ENCODE results near the gene AOPEP.

AOPEP gene

GRCh38 chr9:94868464-94868863 is 142.0 kb downstream of the AOPEP start:
- Histone ChIP-seq H3K27ac (ENCODE audit: low read depth, low read length) (no peak overlapping the region), H3K36me3 (ENCODE audit: control insufficient read depth, low read length) (no peaks in the 10 kb centered on the region), H3K4me2 (ENCODE audit: low read length) (no peak overlapping the region), H3K27me3 (ENCODE audit: control insufficient read depth, low read length) (no peaks in the 10 kb centered on the region), H4K20me1 (ENCODE audit: control insufficient read depth, insufficient read depth, low read depth, low read length) (no peaks in the 10 kb centered on the region; the same call in 1 of the 2 replicates), H3K4me3 (ENCODE audit: low read length) (no peak overlapping the region), H3K9me3 (ENCODE audit: control insufficient read depth, insufficient read depth, low read length) (no peaks in the 10 kb centered on the region), H3K79me2 (ENCODE audit: control insufficient read depth, low read length) (no peaks in the 10 kb centered on the region), H3F3A (ENCODE audit: control insufficient read depth, insufficient read depth) (no peaks in the 10 kb centered on the region), H3K4me1 (ENCODE audit: control insufficient read depth, low read length) (no peaks in the 10 kb centered on the region), H3K9me2 (replicated peaks; ENCODE audit: control insufficient read depth, low read length) (no peaks in the 10 kb centered on the region)
- TF ChIP-seq CTCF (IDR thresholded peaks at IDR 0.05; ENCODE audit: low read depth, low read length, poor library complexity, severe bottlenecking) (no peak), EZH2phosphoT487 (IDR thresholded peaks at IDR 0.05; ENCODE audit: borderline replicate concordance, low read length) (no peak)

- Histone ChIP-seq H3K27me3 (ENCODE audit: control insufficient read depth, low read length) (no peaks in the 10 kb centered on the region), H3K79me2 (ENCODE audit: control insufficient read depth, low read length) (no peaks in the 10 kb centered on the region), H3K9me2 (replicated peaks; ENCODE audit: control insufficient read depth, low read length) (no peaks in the 10 kb centered on the region), H4K20me1 (ENCODE audit: control insufficient read depth, insufficient read depth, low read depth, low read length) (no peaks in the 10 kb centered on the region; the same call in 1 of the 2 replicates), H3K4me1 (ENCODE audit: control insufficient read depth, low read length) (no peaks in the 10 kb centered on the region), H3K27ac (ENCODE audit: low read depth, low read length) (no peak overlapping the region), H3K9me3 (ENCODE audit: control insufficient read depth, insufficient read depth, low read length) (no peaks in the 10 kb centered on the region), H3K36me3 (ENCODE audit: control insufficient read depth, low read length) (no peaks in the 10 kb centered on the region), H3K4me2 (ENCODE audit: low read length) (no peak overlapping the region), H3K4me3 (ENCODE audit: low read length) (no peak overlapping the region), H3F3A (ENCODE audit: control insufficient read depth, insufficient read depth) (no peaks in the 10 kb centered on the region)
- no peak for TF ChIP-seq CTCF (IDR thresholded peaks at IDR 0.05; ENCODE audit: low read depth, low read length, poor library complexity, severe bottlenecking)
- no peak for TF ChIP-seq EZH2phosphoT487 (IDR thresholded peaks at IDR 0.05; ENCODE audit: borderline replicate concordance, low read length)
Measured at GRCh38 chr9:94869415-94869843, 142.9 kb downstream of the AOPEP start.

- no peaks in the 10 kb centered on the region for H3K9me3 ChIP-seq (ENCODE audit: control insufficient read depth, insufficient read depth, low read length)
- H4K20me1 ChIP-seq (ENCODE audit: control insufficient read depth, insufficient read depth, low read depth, low read length), result no peaks in the 10 kb centered on the region; the same call in 1 of the 2 replicates
- H3K9me2 ChIP-seq (replicated peaks; ENCODE audit: control insufficient read depth, low read length), result no peaks in the 10 kb centered on the region
- no peaks in the 10 kb centered on the region for H3K36me3 ChIP-seq (ENCODE audit: control insufficient read depth, low read length)
- no peaks in the 10 kb centered on the region for H3K27me3 ChIP-seq (ENCODE audit: control insufficient read depth, low read length)
- no peaks in the 10 kb centered on the region for H3K4me1 ChIP-seq (ENCODE audit: control insufficient read depth, low read length)
- H3K4me2 ChIP-seq (ENCODE audit: low read length), result no peak overlapping the region
- H3K79me2 ChIP-seq (ENCODE audit: control insufficient read depth, low read length), result no peaks in the 10 kb centered on the region
- H3F3A ChIP-seq (ENCODE audit: control insufficient read depth, insufficient read depth), result no peaks in the 10 kb centered on the region
- TF ChIP-seq CTCF (IDR thresholded peaks at IDR 0.05; ENCODE audit: low read depth, low read length, poor library complexity, severe bottlenecking) (no peak), EZH2phosphoT487 (IDR thresholded peaks at IDR 0.05; ENCODE audit: borderline replicate concordance, low read length) (no peak)
- H3K27ac ChIP-seq (ENCODE audit: low read depth, low read length), result no peak overlapping the region
- H3K4me3 ChIP-seq (ENCODE audit: low read length), result no peak overlapping the region
Measured at GRCh38 chr9:94870465-94870792, 143.9 kb downstream of the AOPEP start.

Data from DOHH2 (cell line).